Left ventricle myocardium inferior (tissue), 1 donor: ENCODE results near the gene DGLUCY. TPM values are rescaled to one million over a fixed set of nuclear protein-coding genes. Genes with fewer than 3 reads are reported as not detected.
A peak's percentile ranks its signal among the peaks of the same experiment; 100 is the strongest.
"Not testable (repeated sequence)": the region's sequence is repeated elsewhere in the genome, so short reads cannot be mapped to it uniquely, and the experiment has no call there.

Source experiments
- DNase-seq: peaks from one replicate; pipeline ENCODE4 v3.0.0-alpha.2; 2020
- H3K27ac ChIP-seq: fragments of 200-600 bp; replicated peaks from 2 replicates; pipeline ENCODE4 v1.8.0; 2021
- H3K27me3 ChIP-seq: fragments of 200-600 bp; 2 replicates; pipeline ENCODE4 v1.8.0; 2021; ENCODE audit warnings: low read depth
- H3K36me3 ChIP-seq: fragments of 200-600 bp; 2 replicates; pipeline ENCODE4 v1.8.0; 2021
- H3K4me1 ChIP-seq: fragments of 200-600 bp; 2 replicates; pipeline ENCODE4 v1.8.0; 2021
- H3K4me3 ChIP-seq: fragments of 200-600 bp; 2 replicates; pipeline ENCODE4 v1.8.0; 2021; ENCODE audit warnings: mild to moderate bottlenecking, moderate library complexity
- H3K9me3 ChIP-seq: fragments of 200-600 bp; replicated peaks from 2 replicates; pipeline ENCODE4 v1.8.0; 2021
- CTCF ChIP-seq: fragments of 200-600 bp; IDR thresholded peaks from 2 replicates; pipeline ENCODE4 v1.8.0; 2021; ENCODE audit warnings: antibody characterized with exemption, mild to moderate bottlenecking, borderline replicate concordance
- intact Hi-C: fragments of 100-400 bp; cut with micrococcal nuclease; formaldehyde crosslinking; loops from one replicate; pipeline ENCODE4 v1.11.0; 2022
- total RNA-seq: library from RNA; stranded (reverse); fragmentation: NEBNext Ultra II Directional; extraction: Animal tissue kit (Norgen Biotek cat#: 25700); gene quantifications from one replicate; pipeline ENCODE4 v1.2.1, GENCODE V29; 2021
- donor health status: DM: no; HTN: yes; CAD: no; lungs with severe emphysema.

DGLUCY gene
- total RNA-seq, 1 donor from 2014 or later: 220 TPM

GRCh38 chr14:91117960-91118359 is 4.1 kb downstream of the DGLUCY start:
- H3K4me1 ChIP-seq: peaks cover 91% of the 10 kb centered on the region
- intact Hi-C loops: no loop called here
- no peak for TF ChIP-seq CTCF
- H3K9me3 ChIP-seq: no peaks in the 10 kb centered on the region
- no peak overlapping the region for H3K4me3 ChIP-seq
- peak overlapping the region; percentile 99 for H3K27ac ChIP-seq
- H3K36me3 ChIP-seq: peaks cover 18% of the 10 kb centered on the region
- no peak for DNase-seq
- H3K27me3 ChIP-seq: no peaks in the 10 kb centered on the region

- Histone ChIP-seq H3K36me3 (peaks cover 18% of the 10 kb centered on the region), H3K9me3 (no peaks in the 10 kb centered on the region), H3K27me3 (no peaks in the 10 kb centered on the region), H3K4me3 (no peak overlapping the region), H3K27ac (peak overlapping the region; percentile 99), H3K4me1 (peaks cover 91% of the 10 kb centered on the region)
- no peak for DNase-seq
- no peak for TF ChIP-seq CTCF
- intact Hi-C loops: no loop called here
Observed at GRCh38 chr14:91118511-91119068, 4.7 kb downstream of the DGLUCY start.

- no peak for TF ChIP-seq CTCF
- intact Hi-C loops: no loop called here
- DNase-seq: no peak
Observed at GRCh38 chr14:91119556-91120311, 5.9 kb downstream of the DGLUCY start.

GRCh38 chr14:91123201-91123600 is 9.3 kb downstream of the DGLUCY start:
- Histone ChIP-seq H3K27ac (peak overlapping the region; percentile 99), H3K4me1 (peaks cover 98% of the 10 kb centered on the region)
- DNase-seq: no peak

More at GRCh38 chr14:91119556-91120311, 5.9 kb downstream of the DGLUCY start:
- Histone ChIP-seq H3K4me3 (peak overlapping the region; percentile 8), H3K36me3 (peaks cover 18% of the 10 kb centered on the region), H3K27ac (peak overlapping the region; percentile 99), H3K9me3 (no peaks in the 10 kb centered on the region), H3K27me3 (no peaks in the 10 kb centered on the region), H3K4me1 (peaks cover 91% of the 10 kb centered on the region)

GRCh38 chr14:91124406-91125270 is 10.8 kb downstream of the DGLUCY start:
- H3K9me3 ChIP-seq, H3K27me3 ChIP-seq, DNase-seq, intact Hi-C loops, H3K36me3 ChIP-seq: not testable (repeated sequence)
- Histone ChIP-seq H3K4me3 (peak overlapping the region; percentile 4), H3K4me1 (peaks cover 86% of the 10 kb centered on the region), H3K27ac (peak overlapping the region; percentile 99)

More at GRCh38 chr14:91123201-91123600, 9.3 kb downstream of the DGLUCY start:
- no peaks in the 10 kb centered on the region for H3K27me3 ChIP-seq
- no peaks in the 10 kb centered on the region for H3K9me3 ChIP-seq
- TF ChIP-seq CTCF: no peak
- peaks cover 16% of the 10 kb centered on the region for H3K36me3 ChIP-seq
- H3K4me3 ChIP-seq: peak overlapping the region; percentile 4
- intact Hi-C loops: no loop called here
